Fibroblast of peridontal ligament (primary cell): ENCODE results near the gene CDK12.
"Not testable (repeated sequence)": the region's sequence is repeated elsewhere in the genome, so short reads cannot be mapped to it uniquely, and the experiment has no call there.

Experiments
- DNase-seq: peaks from one replicate; pipeline ENCODE4 v3.0.0-alpha.2; 2010; ENCODE audit errors: extremely low read depth

CDK12 gene

GRCh38 chr17:39496921-39497320, 35.6 kb downstream of the CDK12 start:
- DNase-seq, result not testable (repeated sequence)

- no peak for DNase-seq
Measured at GRCh38 chr17:39507511-39507910, 46.2 kb downstream of the CDK12 start.

GRCh38 chr17:39508987-39509386, 47.7 kb downstream of the CDK12 start:
- DNase-seq, result no peak

- no peak for DNase-seq
Measured at GRCh38 chr17:39513309-39513708, 52.0 kb downstream of the CDK12 start.

GRCh38 chr17:39513915-39514314, 52.6 kb downstream of the CDK12 start:
- no peak for DNase-seq

- no peak for DNase-seq
Measured at GRCh38 chr17:39517224-39517623, 55.9 kb downstream of the CDK12 start.

GRCh38 chr17:39525801-39526506, 64.7 kb downstream of the CDK12 start:
- DNase-seq, result no peak

- peak; percentile 13 for DNase-seq
Measured at GRCh38 chr17:39527220-39527813, 66.0 kb downstream of the CDK12 start.

GRCh38 chr17:39529455-39529854, 68.2 kb downstream of the CDK12 start:
- no peak for DNase-seq

GRCh38 chr17:39530513-39530912, 69.2 kb downstream of the CDK12 start:
- no peak for DNase-seq

GRCh38 chr17:39531252-39531651, 70.0 kb downstream of the CDK12 start:
- no peak for DNase-seq

- peak; percentile 38 for DNase-seq
Measured at GRCh38 chr17:39533891-39534290, 72.6 kb downstream of the CDK12 start.

- DNase-seq, result no peak
Measured at GRCh38 chr17:39534768-39535405, 73.6 kb downstream of the CDK12 start.

- no peak for DNase-seq
Measured at GRCh38 chr17:39536468-39536867, 75.2 kb downstream of the CDK12 start.

GRCh38 chr17:39537364-39537763, 76.1 kb downstream of the CDK12 start:
- not testable (repeated sequence) for DNase-seq

- no peak for DNase-seq
Measured at GRCh38 chr17:39538866-39539265, 77.6 kb downstream of the CDK12 start.

- no peak for DNase-seq
Measured at GRCh38 chr17:39540611-39541010, 79.3 kb downstream of the CDK12 start.

GRCh38 chr17:39541652-39542051, 80.4 kb downstream of the CDK12 start:
- DNase-seq, result no peak

- no peak for DNase-seq
Measured at GRCh38 chr17:39543176-39543575, 81.9 kb downstream of the CDK12 start.

- DNase-seq, result no peak
Measured at GRCh38 chr17:39543664-39544063, 82.4 kb downstream of the CDK12 start.

GRCh38 chr17:39544361-39544760, 83.1 kb downstream of the CDK12 start:
- not testable (repeated sequence) for DNase-seq

GRCh38 chr17:39547713-39548478, 86.6 kb downstream of the CDK12 start:
- peak; percentile 47 for DNase-seq
